OCI-LY3 (cell line): Measurements from ENCODE around the gene KCNQ1.

Experiments used
- EZH2phosphoT487 ChIP-seq: fragments of 200-600 bp; shearing (Covaris generic); IDR thresholded peaks from 2 replicates; pipeline ENCODE4 v1.6.1; 2018; ENCODE audit warnings: antibody characterized with exemption, mixed run types, low read depth
- TF ChIP-seq, protein P1 (sequence below): fragments of 200-600, 300-600 bp; sonication (generic); IDR thresholded peaks from 2 replicates; pipeline ENCODE4 v1.5.1; 2014; ENCODE audit warnings: antibody characterized with exemption, low read length, low read depth

GRCh38 chr11:2833051-2833715 lies 388.4 kb downstream of the KCNQ1 start:
- TF ChIP-seq, protein P1, sequence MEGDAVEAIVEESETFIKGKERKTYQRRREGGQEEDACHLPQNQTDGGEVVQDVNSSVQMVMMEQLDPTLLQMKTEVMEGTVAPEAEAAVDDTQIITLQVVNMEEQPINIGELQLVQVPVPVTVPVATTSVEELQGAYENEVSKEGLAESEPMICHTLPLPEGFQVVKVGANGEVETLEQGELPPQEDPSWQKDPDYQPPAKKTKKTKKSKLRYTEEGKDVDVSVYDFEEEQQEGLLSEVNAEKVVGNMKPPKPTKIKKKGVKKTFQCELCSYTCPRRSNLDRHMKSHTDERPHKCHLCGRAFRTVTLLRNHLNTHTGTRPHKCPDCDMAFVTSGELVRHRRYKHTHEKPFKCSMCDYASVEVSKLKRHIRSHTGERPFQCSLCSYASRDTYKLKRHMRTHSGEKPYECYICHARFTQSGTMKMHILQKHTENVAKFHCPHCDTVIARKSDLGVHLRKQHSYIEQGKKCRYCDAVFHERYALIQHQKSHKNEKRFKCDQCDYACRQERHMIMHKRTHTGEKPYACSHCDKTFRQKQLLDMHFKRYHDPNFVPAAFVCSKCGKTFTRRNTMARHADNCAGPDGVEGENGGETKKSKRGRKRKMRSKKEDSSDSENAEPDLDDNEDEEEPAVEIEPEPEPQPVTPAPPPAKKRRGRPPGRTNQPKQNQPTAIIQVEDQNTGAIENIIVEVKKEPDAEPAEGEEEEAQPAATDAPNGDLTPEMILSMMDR, result no peak
- no peak for TF ChIP-seq EZH2phosphoT487
